GM12878 (cell line): Measurements from ENCODE around the gene USP28. TPM values are rescaled to one million over a fixed set of nuclear protein-coding genes. Genes with fewer than 3 reads are reported as not detected.

ENCODE experiments used
- BCL11A ChIP-seq: IDR thresholded peaks from 2 replicates; pipeline ENCODE4 v1.6.1; 2011; ENCODE audit warnings: low read depth, low read length
- CHD4 ChIP-seq: fragments of 200-600 bp; sonication (generic); IDR thresholded peaks from 2 replicates; pipeline ENCODE4 v1.6.1; 2016; ENCODE audit warnings: mild to moderate bottlenecking
- CREM ChIP-seq: IDR thresholded peaks from 2 replicates; pipeline ENCODE4 v1.6.1; 2014; ENCODE audit warnings: antibody characterized with exemption, low read depth
- DPF2 ChIP-seq: fragments of 450-650 bp; IDR thresholded peaks from 2 replicates; pipeline ENCODE4 v1.6.1; 2017; ENCODE audit warnings: mild to moderate bottlenecking
- ESRRA ChIP-seq: IDR thresholded peaks from 2 replicates; pipeline ENCODE4 v1.6.1; 2012; ENCODE audit warnings: mild to moderate bottlenecking, low read length, improper control_type of control experiment
- EZH2 ChIP-seq: IDR thresholded peaks from 2 replicates; pipeline ENCODE4 v1.6.1; 2012; ENCODE audit warnings: low read depth, mild to moderate bottlenecking, control low read depth, inconsistent platforms, low read length, borderline replicate concordance; ENCODE audit not compliant: control insufficient read depth
- FOXK2 ChIP-seq: fragments of 450-650 bp; IDR thresholded peaks from 2 replicates; pipeline ENCODE4 v1.6.1; 2017; ENCODE audit warnings: mild to moderate bottlenecking, moderate library complexity
- HDAC2 ChIP-seq: fragments of 200-600 bp; sonication (generic); IDR thresholded peaks from 2 replicates; pipeline ENCODE4 v1.6.1; 2017
- MEF2B ChIP-seq: fragments of 450-650 bp; IDR thresholded peaks from 2 replicates; pipeline ENCODE4 v1.6.1; 2018; ENCODE audit warnings: mild to moderate bottlenecking, moderate library complexity; ENCODE audit not compliant: partially characterized antibody, poor library complexity, severe bottlenecking
- NR2C1 ChIP-seq: fragments of 450-650 bp; IDR thresholded peaks from 2 replicates; pipeline ENCODE4 v1.6.1; 2017; ENCODE audit warnings: antibody characterized with exemption, mild to moderate bottlenecking, moderate library complexity
- STAT1 ChIP-seq: fragments of 450-650 bp; conservative IDR thresholded peaks from 2 replicates; pipeline ENCODE4 v1.6.1; 2014; ENCODE audit warnings: antibody characterized with exemption, mild to moderate bottlenecking
- TBL1XR1 ChIP-seq: IDR thresholded peaks from 2 replicates; pipeline ENCODE4 v1.6.1; 2012; ENCODE audit warnings: low read depth, low read length, improper control_type of control experiment
- polyA plus RNA-seq, 11 experiments: library from polyadenylated mRNA; depleted of rRNA in 4 of 11; unstranded in 6 of 11; stranded (reverse) in 5 of 11; fragments of >200 nt; fragmentation: Nextera tagmentation in 4 of 11; fragmentation: Illumina TruSeq in 1 of 11; extraction: Ambion mirVana in 4 of 11; extraction: Trizol in 1 of 11; gene quantifications; 1 replicate in 1 of 11; 2 replicates in 10 of 11; pipeline versions ENCODE4 v1.2.1 to v1.2.3, GENCODE V29; 2011 to 2016; ENCODE audit warnings: inconsistent platforms in 2 of 11, missing spikeins in 2 of 11, low read depth in 1 of 11
- total RNA-seq, 4 experiments: library from RNA; depleted of rRNA in 3 of 4; stranded (reverse); fragments of >200 nt in 3 of 4; fragmentation: Illumina TruSeq in 1 of 4; extraction: Trizol in 1 of 4; gene quantifications; 2 replicates each; pipeline versions ENCODE4 v1.2.1 to v1.2.3, GENCODE V29; 2013 to 2021
- TF ChIP-seq, protein P1 (sequence below): IDR thresholded peaks from 2 replicates; pipeline ENCODE4 v1.6.1; 2012; ENCODE audit warnings: improper control_type of control experiment, low read depth, low read length; ENCODE audit not compliant: insufficient replicate concordance
- TF ChIP-seq, protein P2 (sequence below), 3 experiments: IDR thresholded peaks in 2 of 3; conservative IDR thresholded peaks in 1 of 3; 2 replicates each; pipeline ENCODE4 v1.5.1; 2011; ENCODE audit warnings: low read depth in 3 of 3, low read length in 3 of 3, mild to moderate bottlenecking in 3 of 3, control low read depth in 2 of 3, moderate library complexity in 2 of 3, inconsistent platforms in 1 of 3, mixed read lengths in 1 of 3; ENCODE audit not compliant: control insufficient read depth in 2 of 3, insufficient read depth in 1 of 3; ENCODE audit errors: extremely low read depth in 1 of 3
- TF ChIP-seq, protein P3 (sequence below): fragments of 450-650 bp; IDR thresholded peaks from 2 replicates; pipeline ENCODE4 v1.6.1; 2014; ENCODE audit warnings: mild to moderate bottlenecking

Gene USP28
- total and polyA plus RNA-seq, 10 of the 15 experiments (the other 5 are each of a cell fraction or from before 2014, with no cell fraction given) = 2.8 to 60.4 (median 24.1) TPM

DNA sequence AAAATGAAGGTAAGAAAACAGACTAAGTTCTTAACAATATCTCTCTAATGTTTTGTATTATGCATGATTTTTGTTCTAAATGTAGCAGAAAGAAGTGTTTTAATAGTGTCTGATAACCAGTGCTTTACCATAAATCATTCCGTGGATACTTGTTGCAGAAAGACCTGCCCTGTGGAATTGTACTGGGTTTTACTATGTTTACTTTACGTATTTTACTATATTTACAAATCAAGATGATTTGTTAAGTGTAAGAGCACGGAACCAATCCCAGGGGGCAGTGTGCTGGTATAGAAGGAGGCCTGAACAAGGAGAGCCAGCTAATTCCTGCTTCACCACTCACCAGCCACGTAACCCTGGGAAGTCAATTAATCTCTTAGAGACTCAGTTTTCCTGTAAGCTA, 30.7 kb upstream of the USP28 start (continued):
- TF ChIP-seq ESRRA (no peak), TBL1XR1 (no peak), EZH2 (no peak), BCL11A (no peak), CHD4 (no peak), HDAC2 (no peak), CREM (no peak), DPF2 (no peak), NR2C1 (no peak), FOXK2 (no peak), STAT1 (no peak), MEF2B (no peak)
- TF ChIP-seq, protein P1, sequence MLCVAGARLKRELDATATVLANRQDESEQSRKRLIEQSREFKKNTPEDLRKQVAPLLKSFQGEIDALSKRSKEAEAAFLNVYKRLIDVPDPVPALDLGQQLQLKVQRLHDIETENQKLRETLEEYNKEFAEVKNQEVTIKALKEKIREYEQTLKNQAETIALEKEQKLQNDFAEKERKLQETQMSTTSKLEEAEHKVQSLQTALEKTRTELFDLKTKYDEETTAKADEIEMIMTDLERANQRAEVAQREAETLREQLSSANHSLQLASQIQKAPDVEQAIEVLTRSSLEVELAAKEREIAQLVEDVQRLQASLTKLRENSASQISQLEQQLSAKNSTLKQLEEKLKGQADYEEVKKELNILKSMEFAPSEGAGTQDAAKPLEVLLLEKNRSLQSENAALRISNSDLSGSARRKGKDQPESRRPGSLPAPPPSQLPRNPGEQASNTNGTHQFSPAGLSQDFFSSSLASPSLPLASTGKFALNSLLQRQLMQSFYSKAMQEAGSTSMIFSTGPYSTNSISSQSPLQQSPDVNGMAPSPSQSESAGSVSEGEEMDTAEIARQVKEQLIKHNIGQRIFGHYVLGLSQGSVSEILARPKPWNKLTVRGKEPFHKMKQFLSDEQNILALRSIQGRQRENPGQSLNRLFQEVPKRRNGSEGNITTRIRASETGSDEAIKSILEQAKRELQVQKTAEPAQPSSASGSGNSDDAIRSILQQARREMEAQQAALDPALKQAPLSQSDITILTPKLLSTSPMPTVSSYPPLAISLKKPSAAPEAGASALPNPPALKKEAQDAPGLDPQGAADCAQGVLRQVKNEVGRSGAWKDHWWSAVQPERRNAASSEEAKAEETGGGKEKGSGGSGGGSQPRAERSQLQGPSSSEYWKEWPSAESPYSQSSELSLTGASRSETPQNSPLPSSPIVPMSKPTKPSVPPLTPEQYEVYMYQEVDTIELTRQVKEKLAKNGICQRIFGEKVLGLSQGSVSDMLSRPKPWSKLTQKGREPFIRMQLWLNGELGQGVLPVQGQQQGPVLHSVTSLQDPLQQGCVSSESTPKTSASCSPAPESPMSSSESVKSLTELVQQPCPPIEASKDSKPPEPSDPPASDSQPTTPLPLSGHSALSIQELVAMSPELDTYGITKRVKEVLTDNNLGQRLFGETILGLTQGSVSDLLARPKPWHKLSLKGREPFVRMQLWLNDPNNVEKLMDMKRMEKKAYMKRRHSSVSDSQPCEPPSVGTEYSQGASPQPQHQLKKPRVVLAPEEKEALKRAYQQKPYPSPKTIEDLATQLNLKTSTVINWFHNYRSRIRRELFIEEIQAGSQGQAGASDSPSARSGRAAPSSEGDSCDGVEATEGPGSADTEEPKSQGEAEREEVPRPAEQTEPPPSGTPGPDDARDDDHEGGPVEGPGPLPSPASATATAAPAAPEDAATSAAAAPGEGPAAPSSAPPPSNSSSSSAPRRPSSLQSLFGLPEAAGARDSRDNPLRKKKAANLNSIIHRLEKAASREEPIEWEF = no peak
- TF ChIP-seq, protein P2, sequence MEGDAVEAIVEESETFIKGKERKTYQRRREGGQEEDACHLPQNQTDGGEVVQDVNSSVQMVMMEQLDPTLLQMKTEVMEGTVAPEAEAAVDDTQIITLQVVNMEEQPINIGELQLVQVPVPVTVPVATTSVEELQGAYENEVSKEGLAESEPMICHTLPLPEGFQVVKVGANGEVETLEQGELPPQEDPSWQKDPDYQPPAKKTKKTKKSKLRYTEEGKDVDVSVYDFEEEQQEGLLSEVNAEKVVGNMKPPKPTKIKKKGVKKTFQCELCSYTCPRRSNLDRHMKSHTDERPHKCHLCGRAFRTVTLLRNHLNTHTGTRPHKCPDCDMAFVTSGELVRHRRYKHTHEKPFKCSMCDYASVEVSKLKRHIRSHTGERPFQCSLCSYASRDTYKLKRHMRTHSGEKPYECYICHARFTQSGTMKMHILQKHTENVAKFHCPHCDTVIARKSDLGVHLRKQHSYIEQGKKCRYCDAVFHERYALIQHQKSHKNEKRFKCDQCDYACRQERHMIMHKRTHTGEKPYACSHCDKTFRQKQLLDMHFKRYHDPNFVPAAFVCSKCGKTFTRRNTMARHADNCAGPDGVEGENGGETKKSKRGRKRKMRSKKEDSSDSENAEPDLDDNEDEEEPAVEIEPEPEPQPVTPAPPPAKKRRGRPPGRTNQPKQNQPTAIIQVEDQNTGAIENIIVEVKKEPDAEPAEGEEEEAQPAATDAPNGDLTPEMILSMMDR (IDR thresholded peaks at IDR 0.05 in 2 of 3, conservative IDR thresholded peaks at IDR 0.05 in 1 of 3; ENCODE audit: control insufficient read depth in 2 of 3, extremely low read depth in 1 of 3, insufficient read depth in 1 of 3, low read depth in 3 of 3, low read length in 3 of 3) = no peak
- TF ChIP-seq, protein P3, sequence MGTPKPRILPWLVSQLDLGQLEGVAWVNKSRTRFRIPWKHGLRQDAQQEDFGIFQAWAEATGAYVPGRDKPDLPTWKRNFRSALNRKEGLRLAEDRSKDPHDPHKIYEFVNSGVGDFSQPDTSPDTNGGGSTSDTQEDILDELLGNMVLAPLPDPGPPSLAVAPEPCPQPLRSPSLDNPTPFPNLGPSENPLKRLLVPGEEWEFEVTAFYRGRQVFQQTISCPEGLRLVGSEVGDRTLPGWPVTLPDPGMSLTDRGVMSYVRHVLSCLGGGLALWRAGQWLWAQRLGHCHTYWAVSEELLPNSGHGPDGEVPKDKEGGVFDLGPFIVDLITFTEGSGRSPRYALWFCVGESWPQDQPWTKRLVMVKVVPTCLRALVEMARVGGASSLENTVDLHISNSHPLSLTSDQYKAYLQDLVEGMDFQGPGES = no peak
- TF ChIP-seq, all 136 proteins: peak for 0
